SK-N-SH treated with all-trans-retinoic acid at 6 μM for 48 hours (cell line): ENCODE measurements around the gene TMEM60.
"Not testable (repeated sequence)": the region's sequence is repeated elsewhere in the genome, so short reads cannot be mapped to it uniquely, and the experiment has no call there.

Source experiments
- ATAC-seq: fragments of 200-7000 bp; cut with Tn5 transposase; 3 replicates; pipeline ENCODE4 v1.9.1; 2020; ENCODE audit warnings: mild to moderate bottlenecking, moderate library complexity
- ARNTL ChIP-seq: fragments of 450-650 bp; formaldehyde crosslinking; IDR thresholded peaks from 2 replicates; pipeline ENCODE4 v1.5.0; 2020; ENCODE audit warnings: low read depth, mild to moderate bottlenecking, moderate library complexity, borderline replicate concordance
- CSDC2 ChIP-seq: fragments of 250-450 bp; sonication (Bioruptor Pico); IDR thresholded peaks from 2 replicates; pipeline ENCODE4 v1.5.0; 2020; ENCODE audit warnings: mild to moderate bottlenecking, moderate library complexity
- ESRRG ChIP-seq: fragments of 250-450 bp; sonication (Bioruptor Pico); IDR thresholded peaks from 2 replicates; pipeline ENCODE4 v1.6.1; 2021; ENCODE audit warnings: mild to moderate bottlenecking
- GLIS3 ChIP-seq: fragments of 250-450 bp; sonication (Bioruptor Pico); IDR thresholded peaks from 2 replicates; pipeline ENCODE4 v1.5.0; 2020; ENCODE audit warnings: mild to moderate bottlenecking, moderate library complexity
- ISL1 ChIP-seq: fragments of 250-450 bp; sonication (Bioruptor Pico); IDR thresholded peaks from 2 replicates; pipeline ENCODE4 v2.1.2; 2022; ENCODE audit warnings: mild to moderate bottlenecking, moderate library complexity
- OSR1 ChIP-seq: fragments of 250-450 bp; sonication (Bioruptor Pico); IDR thresholded peaks from 2 replicates; pipeline ENCODE4 v1.8.0; 2022; ENCODE audit warnings: moderate library complexity, mild to moderate bottlenecking, inconsistent platforms
- PPARA ChIP-seq: fragments of 250-450 bp; sonication (Bioruptor Pico); IDR thresholded peaks from 2 replicates; pipeline ENCODE4 v1.5.0; 2020; ENCODE audit warnings: mild to moderate bottlenecking, borderline replicate concordance
- RARB ChIP-seq: fragments of 250-450 bp; sonication (Bioruptor Pico); IDR thresholded peaks from 2 replicates; pipeline ENCODE4 v1.8.0; 2021; ENCODE audit warnings: mild to moderate bottlenecking, moderate library complexity
- SNAI2 ChIP-seq: fragments of 250-450 bp; sonication (Bioruptor Pico); IDR thresholded peaks from 2 replicates; pipeline ENCODE4 v1.5.0; 2020; ENCODE audit warnings: mild to moderate bottlenecking, moderate library complexity
- TCF4 ChIP-seq: fragments of 250-450 bp; sonication (Bioruptor Pico); IDR thresholded peaks from 2 replicates; pipeline ENCODE4 v1.8.0; 2021; ENCODE audit warnings: mild to moderate bottlenecking, moderate library complexity, borderline replicate concordance
- TOX ChIP-seq: fragments of 250-450 bp; sonication (Bioruptor Pico); IDR thresholded peaks from 2 replicates; pipeline ENCODE4 v1.8.0; 2021; ENCODE audit warnings: mild to moderate bottlenecking, moderate library complexity, borderline replicate concordance
- ZC3H10 ChIP-seq: fragments of 250-450 bp; sonication (Bioruptor Pico); IDR thresholded peaks from 2 replicates; pipeline ENCODE4 v1.5.1; 2021; ENCODE audit warnings: mild to moderate bottlenecking, moderate library complexity
- ZFP3 ChIP-seq: fragments of 250-450 bp; sonication (Bioruptor Pico); IDR thresholded peaks from 2 replicates; pipeline ENCODE4 v1.5.0; 2020; ENCODE audit warnings: mild to moderate bottlenecking, moderate library complexity
- ZFP30 ChIP-seq: fragments of 450-650 bp; formaldehyde crosslinking; IDR thresholded peaks from 2 replicates; pipeline ENCODE4 v1.5.0; 2022; ENCODE audit warnings: mild to moderate bottlenecking, moderate library complexity
- ZNF565 ChIP-seq: fragments of 450-650 bp; formaldehyde crosslinking; conservative IDR thresholded peaks from 2 replicates; pipeline ENCODE4 v1.5.0; 2020; ENCODE audit warnings: low read depth, mild to moderate bottlenecking, moderate library complexity
- ZNF70 ChIP-seq: fragments of 450-650 bp; formaldehyde crosslinking; IDR thresholded peaks from 2 replicates; pipeline ENCODE4 v1.5.0; 2020; ENCODE audit warnings: mild to moderate bottlenecking, moderate library complexity
- ZNF8 ChIP-seq: fragments of 450-650 bp; formaldehyde crosslinking; IDR thresholded peaks from 2 replicates; pipeline ENCODE4 v1.5.0; 2020; ENCODE audit warnings: mild to moderate bottlenecking, moderate library complexity
- TF ChIP-seq, protein P1 (sequence below): fragments of 250-450 bp; sonication (Bioruptor Pico); IDR thresholded peaks from 2 replicates; pipeline ENCODE4 v1.5.0; 2020; ENCODE audit warnings: mild to moderate bottlenecking, moderate library complexity
- TF ChIP-seq, protein P2 (sequence below): fragments of 250-450 bp; sonication (Bioruptor Pico); IDR thresholded peaks from 2 replicates; pipeline ENCODE4 v1.5.1; 2021; ENCODE audit warnings: mild to moderate bottlenecking, moderate library complexity
- TF ChIP-seq, protein P3 (sequence below): fragments of 250-450 bp; sonication (Bioruptor Pico); IDR thresholded peaks from 2 replicates; pipeline ENCODE4 v1.5.1; 2020; ENCODE audit warnings: low read depth, mild to moderate bottlenecking, moderate library complexity
- TF ChIP-seq, protein P4 (sequence below): fragments of 250-450 bp; sonication (Bioruptor Pico); IDR thresholded peaks from 2 replicates; pipeline ENCODE4 v1.8.0; 2020; ENCODE audit warnings: mild to moderate bottlenecking, moderate library complexity, borderline replicate concordance

Gene TMEM60

DNA sequence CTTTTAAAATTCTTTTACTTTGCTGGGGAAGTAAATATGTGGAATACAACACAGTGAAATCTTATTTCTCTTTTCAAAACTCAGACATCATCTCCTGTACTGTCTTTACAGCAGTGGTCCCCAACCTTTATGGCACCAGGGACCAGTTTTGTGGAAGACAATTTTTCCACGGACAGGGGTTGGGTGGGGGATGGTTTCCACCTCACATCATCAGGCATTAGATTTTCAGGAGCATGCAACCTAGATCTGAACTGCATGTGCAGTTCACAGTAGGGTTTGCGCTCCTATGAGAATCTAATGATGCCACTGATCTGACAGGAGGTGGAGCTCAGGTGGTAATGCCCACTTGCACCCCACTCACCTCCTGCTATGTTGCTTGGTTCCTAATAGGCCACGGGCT lies 12.2 kb downstream of the TMEM60 start:
- ATAC-seq, result no peak
- no peak for TF ChIP-seq ZFP3 (CRISPR knock-in tag)
- TF ChIP-seq TOX (CRISPR knock-in tag), result no peak
- no peak for TF ChIP-seq CSDC2 (CRISPR knock-in tag)
- no peak for TF ChIP-seq TCF4 (CRISPR knock-in tag)
- TF ChIP-seq, protein P1, sequence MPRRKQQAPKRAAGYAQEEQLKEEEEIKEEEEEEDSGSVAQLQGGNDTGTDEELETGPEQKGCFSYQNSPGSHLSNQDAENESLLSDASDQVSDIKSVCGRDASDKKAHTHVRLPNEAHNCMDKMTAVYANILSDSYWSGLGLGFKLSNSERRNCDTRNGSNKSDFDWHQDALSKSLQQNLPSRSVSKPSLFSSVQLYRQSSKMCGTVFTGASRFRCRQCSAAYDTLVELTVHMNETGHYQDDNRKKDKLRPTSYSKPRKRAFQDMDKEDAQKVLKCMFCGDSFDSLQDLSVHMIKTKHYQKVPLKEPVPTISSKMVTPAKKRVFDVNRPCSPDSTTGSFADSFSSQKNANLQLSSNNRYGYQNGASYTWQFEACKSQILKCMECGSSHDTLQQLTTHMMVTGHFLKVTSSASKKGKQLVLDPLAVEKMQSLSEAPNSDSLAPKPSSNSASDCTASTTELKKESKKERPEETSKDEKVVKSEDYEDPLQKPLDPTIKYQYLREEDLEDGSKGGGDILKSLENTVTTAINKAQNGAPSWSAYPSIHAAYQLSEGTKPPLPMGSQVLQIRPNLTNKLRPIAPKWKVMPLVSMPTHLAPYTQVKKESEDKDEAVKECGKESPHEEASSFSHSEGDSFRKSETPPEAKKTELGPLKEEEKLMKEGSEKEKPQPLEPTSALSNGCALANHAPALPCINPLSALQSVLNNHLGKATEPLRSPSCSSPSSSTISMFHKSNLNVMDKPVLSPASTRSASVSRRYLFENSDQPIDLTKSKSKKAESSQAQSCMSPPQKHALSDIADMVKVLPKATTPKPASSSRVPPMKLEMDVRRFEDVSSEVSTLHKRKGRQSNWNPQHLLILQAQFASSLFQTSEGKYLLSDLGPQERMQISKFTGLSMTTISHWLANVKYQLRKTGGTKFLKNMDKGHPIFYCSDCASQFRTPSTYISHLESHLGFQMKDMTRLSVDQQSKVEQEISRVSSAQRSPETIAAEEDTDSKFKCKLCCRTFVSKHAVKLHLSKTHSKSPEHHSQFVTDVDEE (CRISPR knock-in tag), result no peak
- TF ChIP-seq OSR1 (CRISPR knock-in tag), result no peak

DNA sequence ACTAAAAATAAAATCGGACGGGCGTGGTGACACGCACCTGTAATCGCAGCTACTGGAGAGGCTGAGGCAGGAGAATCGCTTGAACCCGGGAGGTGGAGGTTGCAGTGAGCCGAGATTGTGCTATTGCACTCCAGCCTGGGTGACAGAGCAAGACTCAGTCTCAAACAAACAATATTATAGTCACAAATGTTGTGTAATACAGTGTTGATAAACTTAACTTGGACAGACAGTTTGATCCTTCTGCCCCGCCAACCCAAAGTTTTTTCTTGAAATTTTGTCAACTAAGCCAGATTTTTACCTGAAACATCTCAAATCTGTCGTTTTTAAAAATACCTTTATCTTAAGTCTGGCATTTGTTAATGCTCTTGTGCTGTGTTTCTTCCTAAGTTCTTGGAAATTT lies 13.8 kb downstream of the TMEM60 start:
- ATAC-seq, result not testable (repeated sequence)

DNA sequence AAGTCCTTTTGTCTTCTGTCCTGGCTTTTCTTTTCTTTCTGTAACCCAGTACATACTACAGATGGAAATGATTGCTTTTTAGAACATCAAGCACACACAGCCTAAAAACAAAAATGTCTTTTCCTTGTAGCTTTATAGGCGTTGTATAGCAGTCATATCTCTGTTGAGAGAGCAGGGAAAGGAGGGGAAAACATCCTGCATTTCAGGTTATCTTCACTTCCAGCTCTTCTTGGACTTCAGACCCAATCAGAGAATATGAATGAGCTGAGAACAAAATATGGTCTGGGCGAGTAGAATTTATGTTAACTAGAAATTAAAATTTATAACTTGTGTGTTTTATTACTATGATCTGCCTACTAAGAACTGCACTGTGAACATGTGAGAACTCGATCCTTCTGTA lies 14.7 kb downstream of the TMEM60 start:
- ATAC-seq, result no peak
- no peak for TF ChIP-seq ZC3H10
- TF ChIP-seq, protein P2, sequence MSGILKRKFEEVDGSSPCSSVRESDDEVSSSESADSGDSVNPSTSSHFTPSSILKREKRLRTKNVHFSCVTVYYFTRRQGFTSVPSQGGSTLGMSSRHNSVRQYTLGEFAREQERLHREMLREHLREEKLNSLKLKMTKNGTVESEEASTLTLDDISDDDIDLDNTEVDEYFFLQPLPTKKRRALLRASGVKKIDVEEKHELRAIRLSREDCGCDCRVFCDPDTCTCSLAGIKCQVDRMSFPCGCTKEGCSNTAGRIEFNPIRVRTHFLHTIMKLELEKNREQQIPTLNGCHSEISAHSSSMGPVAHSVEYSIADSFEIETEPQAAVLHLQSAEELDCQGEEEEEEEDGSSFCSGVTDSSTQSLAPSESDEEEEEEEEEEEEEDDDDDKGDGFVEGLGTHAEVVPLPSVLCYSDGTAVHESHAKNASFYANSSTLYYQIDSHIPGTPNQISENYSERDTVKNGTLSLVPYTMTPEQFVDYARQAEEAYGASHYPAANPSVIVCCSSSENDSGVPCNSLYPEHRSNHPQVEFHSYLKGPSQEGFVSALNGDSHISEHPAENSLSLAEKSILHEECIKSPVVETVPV (CRISPR knock-in tag), result no peak
- no peak for TF ChIP-seq ZNF70 (CRISPR knock-in tag)
- TF ChIP-seq, protein P3, sequence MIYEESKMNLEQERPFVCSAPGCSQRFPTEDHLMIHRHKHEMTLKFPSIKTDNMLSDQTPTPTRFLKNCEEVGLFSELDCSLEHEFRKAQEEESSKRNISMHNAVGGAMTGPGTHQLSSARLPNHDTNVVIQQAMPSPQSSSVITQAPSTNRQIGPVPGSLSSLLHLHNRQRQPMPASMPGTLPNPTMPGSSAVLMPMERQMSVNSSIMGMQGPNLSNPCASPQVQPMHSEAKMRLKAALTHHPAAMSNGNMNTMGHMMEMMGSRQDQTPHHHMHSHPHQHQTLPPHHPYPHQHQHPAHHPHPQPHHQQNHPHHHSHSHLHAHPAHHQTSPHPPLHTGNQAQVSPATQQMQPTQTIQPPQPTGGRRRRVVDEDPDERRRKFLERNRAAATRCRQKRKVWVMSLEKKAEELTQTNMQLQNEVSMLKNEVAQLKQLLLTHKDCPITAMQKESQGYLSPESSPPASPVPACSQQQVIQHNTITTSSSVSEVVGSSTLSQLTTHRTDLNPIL (CRISPR knock-in tag), result no peak
- no peak for TF ChIP-seq RARB (CRISPR knock-in tag)
- no peak for TF ChIP-seq PPARA (CRISPR knock-in tag)
- TF ChIP-seq TCF4 (CRISPR knock-in tag), result no peak
- TF ChIP-seq, protein P4, sequence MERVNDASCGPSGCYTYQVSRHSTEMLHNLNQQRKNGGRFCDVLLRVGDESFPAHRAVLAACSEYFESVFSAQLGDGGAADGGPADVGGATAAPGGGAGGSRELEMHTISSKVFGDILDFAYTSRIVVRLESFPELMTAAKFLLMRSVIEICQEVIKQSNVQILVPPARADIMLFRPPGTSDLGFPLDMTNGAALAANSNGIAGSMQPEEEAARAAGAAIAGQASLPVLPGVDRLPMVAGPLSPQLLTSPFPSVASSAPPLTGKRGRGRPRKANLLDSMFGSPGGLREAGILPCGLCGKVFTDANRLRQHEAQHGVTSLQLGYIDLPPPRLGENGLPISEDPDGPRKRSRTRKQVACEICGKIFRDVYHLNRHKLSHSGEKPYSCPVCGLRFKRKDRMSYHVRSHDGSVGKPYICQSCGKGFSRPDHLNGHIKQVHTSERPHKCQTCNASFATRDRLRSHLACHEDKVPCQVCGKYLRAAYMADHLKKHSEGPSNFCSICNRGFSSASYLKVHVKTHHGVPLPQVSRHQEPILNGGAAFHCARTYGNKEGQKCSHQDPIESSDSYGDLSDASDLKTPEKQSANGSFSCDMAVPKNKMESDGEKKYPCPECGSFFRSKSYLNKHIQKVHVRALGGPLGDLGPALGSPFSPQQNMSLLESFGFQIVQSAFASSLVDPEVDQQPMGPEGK (CRISPR knock-in tag), result no peak
- no peak for TF ChIP-seq GLIS3 (CRISPR knock-in tag)
- no peak for TF ChIP-seq ZNF8 (CRISPR knock-in tag)
- no peak for TF ChIP-seq ZFP30 (CRISPR knock-in tag)
- no peak for TF ChIP-seq ESRRG

DNA sequence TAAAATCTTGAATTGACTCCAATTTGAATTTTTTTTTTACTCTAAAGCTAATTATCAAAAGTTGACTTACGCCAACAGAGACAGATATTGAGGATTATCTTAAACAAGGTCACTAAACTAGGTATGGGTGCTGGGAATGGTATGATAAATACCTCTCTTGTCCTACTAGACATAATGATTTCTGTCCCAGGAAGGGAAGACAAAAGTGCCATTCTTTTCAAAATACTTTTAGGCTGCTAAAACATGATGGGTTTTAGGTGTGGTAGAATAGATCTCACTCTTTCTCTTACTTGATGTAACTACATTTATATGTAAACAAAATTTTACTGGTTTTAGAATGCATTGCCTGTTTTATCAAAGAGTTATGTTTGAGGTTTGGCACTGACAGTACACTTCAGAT lies 15.1 kb downstream of the TMEM60 start:
- no peak for ATAC-seq
- TF ChIP-seq PPARA (CRISPR knock-in tag) (no peak), SNAI2 (no peak), ZFP30 (CRISPR knock-in tag) (no peak), ISL1 (no peak), ZFP3 (CRISPR knock-in tag) (no peak), ARNTL (CRISPR knock-in tag) (no peak), CSDC2 (CRISPR knock-in tag) (no peak), TCF4 (CRISPR knock-in tag) (no peak), OSR1 (CRISPR knock-in tag) (no peak), TOX (CRISPR knock-in tag) (no peak), RARB (CRISPR knock-in tag) (no peak), ZNF565 (CRISPR knock-in tag) (no peak)
- TF ChIP-seq, protein P2 (CRISPR knock-in tag), result no peak
- TF ChIP-seq, protein P3 (CRISPR knock-in tag), result no peak
- TF ChIP-seq, protein P1 (CRISPR knock-in tag), result no peak
